Subcutaneous adipose tissue (tissue), 4 donors: ENCODE results near the gene C11orf71. TPM values are rescaled to one million over a fixed set of nuclear protein-coding genes. Genes with fewer than 3 reads are reported as not detected.

Source experiments
- total RNA-seq, 4 donors: library from RNA; depleted of rRNA; stranded (reverse); fragments of >200 nt; gene quantifications; one replicate each; pipeline ENCODE4 v1.1.0, GENCODE V29; 2016
- TF ChIP-seq, protein P1 (sequence below): fragments of 450-650 bp; IDR thresholded peaks from one replicate; pipeline ENCODE4 v1.5.1; 2016; ENCODE audit warnings: low read depth, mild to moderate bottlenecking, control low read depth, antibody characterized with exemption, moderate library complexity

Gene C11orf71
- total RNA-seq, 4 donors from 2014 or later: 4.4 to 12.6 (median 9.2) TPM

DNA sequence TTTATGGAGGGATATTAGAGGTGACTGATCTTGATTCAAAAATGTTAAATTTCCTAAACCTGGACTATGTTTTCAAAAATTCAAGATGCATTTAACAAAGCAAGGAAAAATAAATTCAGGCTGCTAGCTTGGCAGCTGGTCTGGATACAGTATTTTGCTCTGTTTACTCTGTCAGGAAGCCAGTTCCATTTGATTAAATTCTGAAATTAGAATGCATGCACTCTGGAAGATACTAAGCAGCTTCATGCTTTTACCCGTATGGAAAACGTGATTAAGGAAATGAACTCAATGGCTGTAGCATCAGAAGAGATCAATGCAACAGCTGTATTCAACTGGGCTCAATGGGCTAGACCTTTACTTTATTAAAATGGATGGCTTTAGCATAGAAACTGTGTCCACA, 14.2 kb downstream of the C11orf71 start:
- TF ChIP-seq, protein P1, sequence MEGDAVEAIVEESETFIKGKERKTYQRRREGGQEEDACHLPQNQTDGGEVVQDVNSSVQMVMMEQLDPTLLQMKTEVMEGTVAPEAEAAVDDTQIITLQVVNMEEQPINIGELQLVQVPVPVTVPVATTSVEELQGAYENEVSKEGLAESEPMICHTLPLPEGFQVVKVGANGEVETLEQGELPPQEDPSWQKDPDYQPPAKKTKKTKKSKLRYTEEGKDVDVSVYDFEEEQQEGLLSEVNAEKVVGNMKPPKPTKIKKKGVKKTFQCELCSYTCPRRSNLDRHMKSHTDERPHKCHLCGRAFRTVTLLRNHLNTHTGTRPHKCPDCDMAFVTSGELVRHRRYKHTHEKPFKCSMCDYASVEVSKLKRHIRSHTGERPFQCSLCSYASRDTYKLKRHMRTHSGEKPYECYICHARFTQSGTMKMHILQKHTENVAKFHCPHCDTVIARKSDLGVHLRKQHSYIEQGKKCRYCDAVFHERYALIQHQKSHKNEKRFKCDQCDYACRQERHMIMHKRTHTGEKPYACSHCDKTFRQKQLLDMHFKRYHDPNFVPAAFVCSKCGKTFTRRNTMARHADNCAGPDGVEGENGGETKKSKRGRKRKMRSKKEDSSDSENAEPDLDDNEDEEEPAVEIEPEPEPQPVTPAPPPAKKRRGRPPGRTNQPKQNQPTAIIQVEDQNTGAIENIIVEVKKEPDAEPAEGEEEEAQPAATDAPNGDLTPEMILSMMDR: no peak

DNA sequence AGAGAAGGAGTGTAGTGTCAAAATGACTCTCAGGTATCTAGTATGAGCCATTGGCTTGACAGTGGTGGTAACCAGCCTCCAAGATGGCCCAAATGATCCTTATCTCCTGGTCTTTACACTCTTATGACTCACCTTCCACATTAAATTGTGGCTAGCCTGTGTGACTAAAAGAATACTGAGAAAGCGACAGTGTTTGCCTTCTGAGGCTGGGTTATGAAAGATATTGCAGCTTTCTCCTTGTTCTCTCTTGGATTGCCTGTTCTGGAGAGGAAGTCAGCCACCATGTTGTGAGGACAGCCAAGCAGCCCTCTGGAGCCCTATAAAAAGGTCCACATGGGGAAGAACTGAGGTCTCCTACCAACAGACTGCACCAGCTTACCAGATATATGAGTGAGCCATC, 15.8 kb downstream of the C11orf71 start:
- TF ChIP-seq, protein P1: no peak

DNA sequence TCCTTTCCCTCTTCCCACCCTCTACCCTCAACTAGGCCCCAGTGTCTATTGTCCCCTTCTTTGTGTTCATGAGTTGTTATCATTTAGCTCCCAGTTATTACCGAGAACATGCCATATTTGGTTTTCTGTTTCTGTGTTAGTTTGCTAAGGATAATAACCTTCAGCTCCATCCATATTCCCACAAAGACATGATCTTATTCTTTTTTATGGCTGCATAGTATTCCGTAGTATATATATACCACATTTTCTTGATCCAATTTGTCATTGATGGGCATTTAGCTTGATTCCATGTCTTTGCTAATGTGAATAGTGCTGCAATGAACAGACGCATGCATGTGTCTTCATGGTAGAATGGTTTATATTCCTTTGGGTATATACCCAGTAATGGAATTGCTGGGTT, 17.8 kb downstream of the C11orf71 start:
- TF ChIP-seq, protein P1: no peak

DNA sequence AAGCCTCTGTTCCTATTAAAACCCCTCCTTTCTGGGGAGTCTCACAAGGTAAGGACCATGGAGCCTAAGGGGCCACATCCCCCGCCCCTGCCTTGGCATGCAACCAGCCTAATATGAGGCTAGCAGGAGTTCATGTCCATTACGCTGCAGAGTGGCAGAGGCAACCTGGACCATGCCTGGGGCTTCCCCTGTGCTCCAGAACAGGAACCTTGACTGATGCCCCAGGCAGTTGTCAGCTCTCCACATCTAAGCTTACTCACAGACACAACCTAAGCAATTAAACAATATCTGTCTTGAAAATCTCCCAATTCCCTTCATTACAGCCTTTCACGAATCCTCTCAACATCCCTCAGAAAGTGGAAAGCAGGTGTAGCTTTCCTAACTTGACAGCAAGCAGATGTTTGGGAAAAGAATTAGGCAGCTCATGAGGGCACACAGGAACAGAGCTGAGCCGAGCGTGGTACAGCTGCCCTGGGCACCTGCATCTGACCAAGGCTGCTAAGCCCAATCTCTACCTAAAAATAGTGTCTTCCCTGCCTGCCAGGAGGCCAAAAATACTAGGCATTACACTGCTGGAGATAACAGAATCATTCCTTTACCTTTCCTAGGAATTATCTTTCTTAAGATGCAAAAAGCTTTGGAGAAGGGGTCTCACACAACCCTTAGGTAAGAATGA, 20.8 kb downstream of the C11orf71 start:
- TF ChIP-seq, protein P1: no peak

DNA sequence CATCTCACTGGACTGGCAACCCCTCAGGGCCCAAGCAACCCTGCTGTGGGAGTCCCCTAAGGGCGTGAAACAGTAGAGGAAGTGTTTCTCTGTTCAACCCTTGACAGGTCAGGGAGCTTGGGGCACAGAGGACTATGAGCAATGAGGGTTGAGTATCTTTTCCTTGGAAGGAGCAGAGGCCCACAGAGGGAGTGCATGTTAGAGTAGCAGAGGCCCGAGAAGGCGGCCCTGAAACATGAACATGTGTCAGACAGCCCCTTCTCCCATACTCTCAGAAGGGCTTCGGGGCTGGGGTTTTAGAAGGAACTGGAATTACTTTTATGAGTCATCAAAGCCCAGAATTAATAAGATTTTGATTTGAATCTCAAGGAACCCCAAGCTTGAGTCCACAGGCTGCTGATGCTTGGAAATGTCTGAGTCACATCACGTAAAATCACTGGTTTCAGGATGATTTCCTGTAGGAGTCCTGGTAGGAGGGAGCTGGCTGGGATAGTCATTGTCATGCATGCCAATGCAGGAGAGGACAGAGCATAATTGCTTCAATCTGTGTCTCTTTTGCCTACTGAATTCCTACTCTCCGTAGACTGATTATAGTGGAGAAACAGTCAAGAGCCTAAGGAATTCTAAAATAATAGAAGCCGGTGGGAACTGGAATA, 22.6 kb downstream of the C11orf71 start:
- TF ChIP-seq, protein P1: no peak

DNA sequence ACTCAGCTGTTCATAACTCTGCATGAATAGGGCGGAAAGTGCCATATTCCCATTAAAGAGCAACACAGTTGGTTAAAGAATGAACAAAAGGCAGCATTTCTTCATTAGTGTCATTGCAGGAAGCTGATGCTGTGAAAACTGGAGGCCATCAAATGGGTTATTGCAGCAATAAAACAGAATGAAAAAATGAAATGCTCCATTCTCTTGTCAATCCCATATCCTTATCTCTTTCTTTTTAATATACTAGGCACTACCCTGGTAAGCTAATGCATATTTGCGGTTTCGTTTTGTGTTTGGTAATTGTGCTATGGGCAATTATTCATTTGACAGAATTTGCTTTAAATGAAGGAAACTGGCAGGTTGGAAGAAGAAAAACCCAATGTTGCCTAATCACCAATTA, 25.3 kb downstream of the C11orf71 start:
- TF ChIP-seq, protein P1: no peak

DNA sequence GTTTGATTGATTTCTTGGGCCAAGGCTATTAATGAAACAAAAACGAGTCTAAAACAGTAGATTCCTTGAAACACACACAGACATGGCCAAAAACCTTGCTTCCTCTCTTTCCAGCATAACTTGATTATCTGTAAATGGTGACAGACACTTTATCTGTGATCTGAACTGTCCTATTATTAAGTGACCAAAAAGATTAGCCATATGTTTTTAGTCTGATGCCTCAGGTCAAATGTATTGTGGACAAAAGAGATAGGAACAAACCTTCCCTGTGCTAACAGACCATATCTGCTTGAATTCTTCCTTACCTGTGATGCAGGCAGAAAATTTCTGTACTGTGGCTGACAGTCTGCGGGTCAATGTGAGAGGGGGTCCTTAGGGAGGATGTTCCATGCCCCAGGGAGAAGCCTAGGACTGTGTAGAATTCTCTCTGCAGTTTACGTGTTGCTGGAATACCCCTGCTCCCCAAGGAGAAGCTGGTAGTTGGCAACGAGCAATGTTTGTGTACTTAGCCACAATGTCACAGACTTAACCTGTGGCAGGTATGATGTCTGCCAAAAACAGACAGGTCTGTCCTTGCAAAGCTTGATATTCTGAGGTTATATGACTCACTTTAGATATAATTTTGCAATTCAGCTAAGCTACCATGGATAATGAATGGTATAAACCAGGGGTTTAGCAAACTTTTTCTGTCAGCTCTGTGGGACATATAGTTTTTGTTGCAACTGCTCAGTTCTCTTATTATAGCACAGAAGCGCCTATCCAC, 31.2 kb downstream of the C11orf71 start:
- TF ChIP-seq, protein P1: no peak
